IPS DF 4.7 (cell line): Measurements from ENCODE around the gene DVL2.
"Not testable (repeated sequence)": the region's sequence is repeated elsewhere in the genome, so short reads cannot be mapped to it uniquely, and the experiment has no call there.

ENCODE experiments used
- DNase-seq: peaks from one replicate; pipeline ENCODE4 v3.0.0-alpha.2; 2013; ENCODE audit warnings: low spot score; ENCODE audit errors: extremely low read depth

Gene DVL2

GRCh38 chr17:7256766-7257456 is 22.6 kb upstream of the DVL2 start:
- no peak for DNase-seq

- no peak for DNase-seq
Measured at GRCh38 chr17:7254511-7254910, 20.2 kb upstream of the DVL2 start.

GRCh38 chr17:7253082-7253481 is 18.8 kb upstream of the DVL2 start:
- no peak for DNase-seq

GRCh38 chr17:7252176-7253043 is 18.1 kb upstream of the DVL2 start, which contains the start of gene ELP5:
TSS of gene ELP5 (plus strand) at chr17:7252215. CDS start at chr17:7252551, 336 bp downstream.
- DNase-seq = no peak

GRCh38 chr17:7251661-7252175 is 17.4 kb upstream of the DVL2 start, which contains the start of gene CTDNEP1:
TSS of gene CTDNEP1 (minus strand) at chr17:7251734. CDS start at chr17:7251296, 438 bp downstream.
- DNase-seq = peak; percentile 98

- no peak for DNase-seq
Measured at GRCh38 chr17:7250695-7251627, 16.6 kb upstream of the DVL2 start.

- no peak for DNase-seq
Measured at GRCh38 chr17:7249830-7250229, 15.5 kb upstream of the DVL2 start.

GRCh38 chr17:7249214-7249613 is 14.9 kb upstream of the DVL2 start:
- DNase-seq = no peak

GRCh38 chr17:7248796-7249195 is 14.5 kb upstream of the DVL2 start:
- no peak for DNase-seq

- no peak for DNase-seq
Measured at GRCh38 chr17:7246779-7247178, 12.5 kb upstream of the DVL2 start.

- DNase-seq = not testable (repeated sequence)
Measured at GRCh38 chr17:7243838-7244237, 9.5 kb upstream of the DVL2 start.

- DNase-seq = no peak
Measured at GRCh38 chr17:7243453-7243729, 9.1 kb upstream of the DVL2 start.

- no peak for DNase-seq
Measured at GRCh38 chr17:7242717-7243452, 8.6 kb upstream of the DVL2 start.

- no peak for DNase-seq
Measured at GRCh38 chr17:7241783-7242716, 7.7 kb upstream of the DVL2 start, which contains the start of gene GABARAP. TSS of gene GABARAP (minus strand) at chr17:7242449. CDS start at chr17:7242330, 119 bp downstream.

- no peak for DNase-seq
Measured at GRCh38 chr17:7241090-7241733, 6.9 kb upstream of the DVL2 start.

GRCh38 chr17:7240375-7240774 is 6.1 kb upstream of the DVL2 start:
- DNase-seq = no peak

GRCh38 chr17:7239091-7240027 is 5.0 kb upstream of the DVL2 start, which contains the start of gene PHF23:
TSS of gene PHF23 (minus strand) at chr17:7239457. CDS start at chr17:7239279, 178 bp downstream.
- peak; percentile 98 for DNase-seq
